Astrocyte of the spinal cord (primary cell): ENCODE measurements around the gene PRICKLE4.
"Not testable (repeated sequence)": the region's sequence is repeated elsewhere in the genome, so short reads cannot be mapped to it uniquely, and the experiment has no call there.

Experiments used
- DNase-seq: peaks from one replicate; pipeline ENCODE4 v3.0.0; 2011; ENCODE audit warnings: low read depth, low spot score
- H3K4me3 ChIP-seq: 2 replicates; pipeline ENCODE4 v1.5.1; 2011; ENCODE audit warnings: low read depth, mild to moderate bottlenecking, low read length, moderate library complexity
- in situ Hi-C: cut with HindIII; loops from 2 replicates; pipeline ENCODE4 v1.10.0; 2017; ENCODE audit warnings: low sequenced_read_pairs
- TF ChIP-seq, protein P1 (sequence below): IDR thresholded peaks from 2 replicates; pipeline ENCODE4 v1.5.1; 2012; ENCODE audit warnings: low read depth, mild to moderate bottlenecking, low read length, inconsistent platforms

PRICKLE4 gene

GRCh38 chr6:41757271-41757670, 23.3 kb upstream of the PRICKLE4 start:
- DNase-seq, result no peak
- TF ChIP-seq, protein P1, sequence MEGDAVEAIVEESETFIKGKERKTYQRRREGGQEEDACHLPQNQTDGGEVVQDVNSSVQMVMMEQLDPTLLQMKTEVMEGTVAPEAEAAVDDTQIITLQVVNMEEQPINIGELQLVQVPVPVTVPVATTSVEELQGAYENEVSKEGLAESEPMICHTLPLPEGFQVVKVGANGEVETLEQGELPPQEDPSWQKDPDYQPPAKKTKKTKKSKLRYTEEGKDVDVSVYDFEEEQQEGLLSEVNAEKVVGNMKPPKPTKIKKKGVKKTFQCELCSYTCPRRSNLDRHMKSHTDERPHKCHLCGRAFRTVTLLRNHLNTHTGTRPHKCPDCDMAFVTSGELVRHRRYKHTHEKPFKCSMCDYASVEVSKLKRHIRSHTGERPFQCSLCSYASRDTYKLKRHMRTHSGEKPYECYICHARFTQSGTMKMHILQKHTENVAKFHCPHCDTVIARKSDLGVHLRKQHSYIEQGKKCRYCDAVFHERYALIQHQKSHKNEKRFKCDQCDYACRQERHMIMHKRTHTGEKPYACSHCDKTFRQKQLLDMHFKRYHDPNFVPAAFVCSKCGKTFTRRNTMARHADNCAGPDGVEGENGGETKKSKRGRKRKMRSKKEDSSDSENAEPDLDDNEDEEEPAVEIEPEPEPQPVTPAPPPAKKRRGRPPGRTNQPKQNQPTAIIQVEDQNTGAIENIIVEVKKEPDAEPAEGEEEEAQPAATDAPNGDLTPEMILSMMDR, result no peak
- in situ Hi-C loops, result no loop called here
- H3K4me3 ChIP-seq, result no peak overlapping the region

GRCh38 chr6:41757931-41758640, 22.5 kb upstream of the PRICKLE4 start:
- H3K4me3 ChIP-seq, result no peak overlapping the region
- in situ Hi-C loops, result no loop called here

DNA sequence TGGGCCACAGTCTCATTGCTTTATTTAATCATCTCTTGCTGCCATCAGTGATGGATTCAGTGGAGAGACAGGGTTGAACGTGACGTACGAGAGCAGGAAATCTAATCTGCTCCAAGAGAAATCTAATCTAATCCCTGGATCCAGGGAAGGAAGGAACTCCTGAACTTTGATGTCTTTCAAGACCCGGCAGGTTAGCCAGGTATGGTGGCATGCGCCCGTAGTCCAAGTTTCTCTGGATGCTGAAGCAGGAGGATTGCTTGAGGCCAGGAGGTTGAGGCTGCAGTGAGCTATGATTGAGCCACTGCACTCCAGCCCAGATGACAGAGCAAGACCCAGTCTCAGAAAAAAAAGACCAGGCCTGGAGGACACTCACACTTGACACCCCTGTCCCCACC, 21.9 kb upstream of the PRICKLE4 start:
- in situ Hi-C loops, result no loop called here
- no peak for DNase-seq
- no peak overlapping the region for H3K4me3 ChIP-seq
- TF ChIP-seq, protein P1, result no peak

More at GRCh38 chr6:41757931-41758640, 22.5 kb upstream of the PRICKLE4 start:
- DNase-seq, result no peak
- TF ChIP-seq, protein P1, result no peak

- no peak for DNase-seq
- TF ChIP-seq, protein P1, result no peak
- H3K4me3 ChIP-seq, result no peak overlapping the region
- in situ Hi-C loops, result no loop called here
These were observed 21.3 kb upstream of the PRICKLE4 start for GRCh38 chr6:41759106-41759904.

- no peak for DNase-seq
- H3K4me3 ChIP-seq, result no peak overlapping the region
- in situ Hi-C loops, result no loop called here
- TF ChIP-seq, protein P1, result no peak
These were observed 20.5 kb upstream of the PRICKLE4 start for GRCh38 chr6:41759905-41760579.

DNA sequence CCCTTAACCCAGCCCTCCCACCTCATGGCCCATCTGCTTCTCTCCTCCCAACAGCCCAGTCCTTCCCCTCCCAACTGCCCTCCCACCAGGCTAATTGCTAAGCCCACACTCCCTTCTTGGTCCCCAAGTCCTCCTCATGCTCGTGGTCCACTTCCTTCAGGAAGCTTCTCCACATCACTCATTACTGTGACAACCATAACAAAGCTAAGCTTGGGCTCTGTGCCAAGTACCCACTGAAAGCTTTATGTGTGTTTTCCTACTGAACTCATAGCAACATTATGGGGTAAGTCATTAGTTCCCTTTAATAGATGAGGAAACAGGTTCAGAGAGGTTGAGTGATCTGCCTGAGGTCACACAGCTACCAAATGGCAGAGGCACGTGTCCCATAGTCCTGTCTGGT, 17.1 kb upstream of the PRICKLE4 start:
- H3K4me3 ChIP-seq, result no peak overlapping the region
- no peak for DNase-seq
- TF ChIP-seq, protein P1, result no peak
- in situ Hi-C loops, result no loop called here

GRCh38 chr6:41766043-41766664, 14.4 kb upstream of the PRICKLE4 start:
- in situ Hi-C loops, H3K4me3 ChIP-seq, DNase-seq: not testable (repeated sequence)
